Fibroblast of the conjunctiva (primary cell): ENCODE data around the gene CMKLR1.

ENCODE experiments used
- DNase-seq: peaks from one replicate; pipeline ENCODE4 v3.0.0-alpha.2; 2010; ENCODE audit warnings: low read depth

CMKLR1 gene

GRCh38 chr12:108298761-108299275, 40.3 kb downstream of the CMKLR1 start:
- DNase-seq: no peak

GRCh38 chr12:108297895-108298760, 41.0 kb downstream of the CMKLR1 start:
- DNase-seq: no peak

- no peak for DNase-seq
Measured at GRCh38 chr12:108297424-108297823, 41.7 kb downstream of the CMKLR1 start.

- no peak for DNase-seq
Measured at GRCh38 chr12:108296945-108297344, 42.2 kb downstream of the CMKLR1 start.

GRCh38 chr12:108295641-108296040, 43.5 kb downstream of the CMKLR1 start:
- no peak for DNase-seq

GRCh38 chr12:108289350-108290161, 49.6 kb downstream of the CMKLR1 start:
- no peak for DNase-seq

- DNase-seq: no peak
Measured at GRCh38 chr12:108287227-108287626, 51.9 kb downstream of the CMKLR1 start.

GRCh38 chr12:108285016-108285415, 54.1 kb downstream of the CMKLR1 start:
- DNase-seq: no peak

- DNase-seq: no peak
Measured at GRCh38 chr12:108284163-108284562, 54.9 kb downstream of the CMKLR1 start.

- no peak for DNase-seq
Measured at GRCh38 chr12:108282676-108283075, 56.4 kb downstream of the CMKLR1 start.

- DNase-seq: no peak
Measured at GRCh38 chr12:108282160-108282559, 57.0 kb downstream of the CMKLR1 start.

GRCh38 chr12:108277613-108278012, 61.5 kb downstream of the CMKLR1 start:
- DNase-seq: no peak

GRCh38 chr12:108273217-108273616, 65.9 kb downstream of the CMKLR1 start:
- no peak for DNase-seq

- DNase-seq: no peak
Measured at GRCh38 chr12:108271951-108272872, 66.9 kb downstream of the CMKLR1 start.

- DNase-seq: no peak
Measured at GRCh38 chr12:108270849-108271143, 68.3 kb downstream of the CMKLR1 start.

GRCh38 chr12:108270035-108270848, 68.9 kb downstream of the CMKLR1 start:
- DNase-seq: no peak

- no peak for DNase-seq
Measured at GRCh38 chr12:108269224-108269623, 69.9 kb downstream of the CMKLR1 start.

- DNase-seq: no peak
Measured at GRCh38 chr12:108268397-108268796, 70.7 kb downstream of the CMKLR1 start.

GRCh38 chr12:108267450-108267849, 71.7 kb downstream of the CMKLR1 start:
- DNase-seq: no peak

- DNase-seq: no peak
Measured at GRCh38 chr12:108266131-108266530, 73.0 kb downstream of the CMKLR1 start.

GRCh38 chr12:108265505-108265904, 73.6 kb downstream of the CMKLR1 start:
- no peak for DNase-seq
